ENCODE data around the gene C1orf167. TPM values are rescaled to one million over a fixed set of nuclear protein-coding genes. Genes with fewer than 3 reads are reported as not detected.

The C1orf167 gene
- total and polyA plus RNA-seq, 2 donors from 2014 or later, result 1.9 to 4.2 TPM

- Histone ChIP-seq H3K4me1 (ENCODE audit: control insufficient read depth in 2 of 3, insufficient read depth in 2 of 3, low read depth in 1 of 3, low read length in 3 of 3) (no peaks in the 10 kb centered on the region), H3K9ac (ENCODE audit: low read length in 3 of 3) (no peak overlapping the region), H3K4me3 (ENCODE audit: low read length in 3 of 3) (no peak overlapping the region), H3K9me3 (ENCODE audit: control insufficient read depth in 2 of 3, insufficient read depth in 1 of 3, low read length in 3 of 3) (no peaks in the 10 kb centered on the region), H3K36me3 (ENCODE audit: control insufficient read depth in 2 of 3, insufficient read depth in 3 of 3, low read length in 3 of 3) (no peaks in the 10 kb centered on the region), H3K27ac (ENCODE audit: low read depth in 2 of 2, low read length in 2 of 2) (no peak overlapping the region), H3K27me3 (ENCODE audit: control insufficient read depth, insufficient read depth, low read length) (no peaks in the 10 kb centered on the region)
- no peak for TF ChIP-seq CTCF (IDR thresholded peaks at IDR 0.05; ENCODE audit: borderline replicate concordance, extremely low read depth, insufficient read depth)
- FAIRE-seq, result no peak
- intact Hi-C loops (cut with DNase I), result no loop called here
- DNase-seq, result no peak
These were observed 8.0 kb downstream of the C1orf167 start for GRCh38 chr1:11770011-11770410.

- Histone ChIP-seq H3K9me3 (ENCODE audit: control insufficient read depth in 2 of 3, insufficient read depth in 1 of 3, low read length in 3 of 3) (no peaks in the 10 kb centered on the region), H3K27ac (ENCODE audit: low read depth in 2 of 2, low read length in 2 of 2) (no peak overlapping the region), H3K36me3 (ENCODE audit: control insufficient read depth in 2 of 3, insufficient read depth in 3 of 3, low read length in 3 of 3) (no peaks in the 10 kb centered on the region), H3K9ac (ENCODE audit: low read length in 3 of 3) (no peak overlapping the region), H3K27me3 (ENCODE audit: control insufficient read depth, insufficient read depth, low read length) (no peaks in the 10 kb centered on the region), H3K4me1 (ENCODE audit: control insufficient read depth in 2 of 3, insufficient read depth in 2 of 3, low read depth in 1 of 3, low read length in 3 of 3) (no peaks in the 10 kb centered on the region), H3K4me3 (ENCODE audit: low read length in 3 of 3) (no peak overlapping the region)
- intact Hi-C loops (cut with DNase I), result no loop called here
- no peak for TF ChIP-seq CTCF (IDR thresholded peaks at IDR 0.05; ENCODE audit: borderline replicate concordance, extremely low read depth, insufficient read depth)
- DNase-seq, result no peak
- no peak for FAIRE-seq
These were observed 9.6 kb downstream of the C1orf167 start for GRCh38 chr1:11771481-11772043.

GRCh38 chr1:11772458-11772857, 10.5 kb downstream of the C1orf167 start:
- no peak overlapping the region for H3K9ac ChIP-seq (ENCODE audit: low read length in 3 of 3)

More at GRCh38 chr1:11772458-11772857, 10.5 kb downstream of the C1orf167 start:
- no peaks in the 10 kb centered on the region for H3K4me1 ChIP-seq (ENCODE audit: control insufficient read depth in 2 of 3, insufficient read depth in 2 of 3, low read depth in 1 of 3, low read length in 3 of 3)
- FAIRE-seq (no peak), DNase-seq (no peak)
- intact Hi-C loops (cut with DNase I), result no loop called here
- H3K27ac ChIP-seq (ENCODE audit: low read depth in 2 of 2, low read length in 2 of 2), result no peak overlapping the region
- H3K4me3 ChIP-seq (ENCODE audit: low read length in 3 of 3), result no peak overlapping the region
- H3K27me3 ChIP-seq (ENCODE audit: control insufficient read depth, insufficient read depth, low read length), result no peaks in the 10 kb centered on the region
- no peak for TF ChIP-seq CTCF (IDR thresholded peaks at IDR 0.05; ENCODE audit: borderline replicate concordance, extremely low read depth, insufficient read depth)
- H3K36me3 ChIP-seq (ENCODE audit: control insufficient read depth in 2 of 3, insufficient read depth in 3 of 3, low read length in 3 of 3), result no peaks in the 10 kb centered on the region
- no peaks in the 10 kb centered on the region for H3K9me3 ChIP-seq (ENCODE audit: control insufficient read depth in 2 of 3, insufficient read depth in 1 of 3, low read length in 3 of 3)
